Kidney tubule cell (primary cell): ENCODE measurements around the gene CDC42BPG.

ENCODE experiments used
- DNase-seq: peaks from one replicate; pipeline ENCODE4 v3.0.0-alpha.2; 2018; ENCODE audit warnings: low spot score

CDC42BPG gene

DNA sequence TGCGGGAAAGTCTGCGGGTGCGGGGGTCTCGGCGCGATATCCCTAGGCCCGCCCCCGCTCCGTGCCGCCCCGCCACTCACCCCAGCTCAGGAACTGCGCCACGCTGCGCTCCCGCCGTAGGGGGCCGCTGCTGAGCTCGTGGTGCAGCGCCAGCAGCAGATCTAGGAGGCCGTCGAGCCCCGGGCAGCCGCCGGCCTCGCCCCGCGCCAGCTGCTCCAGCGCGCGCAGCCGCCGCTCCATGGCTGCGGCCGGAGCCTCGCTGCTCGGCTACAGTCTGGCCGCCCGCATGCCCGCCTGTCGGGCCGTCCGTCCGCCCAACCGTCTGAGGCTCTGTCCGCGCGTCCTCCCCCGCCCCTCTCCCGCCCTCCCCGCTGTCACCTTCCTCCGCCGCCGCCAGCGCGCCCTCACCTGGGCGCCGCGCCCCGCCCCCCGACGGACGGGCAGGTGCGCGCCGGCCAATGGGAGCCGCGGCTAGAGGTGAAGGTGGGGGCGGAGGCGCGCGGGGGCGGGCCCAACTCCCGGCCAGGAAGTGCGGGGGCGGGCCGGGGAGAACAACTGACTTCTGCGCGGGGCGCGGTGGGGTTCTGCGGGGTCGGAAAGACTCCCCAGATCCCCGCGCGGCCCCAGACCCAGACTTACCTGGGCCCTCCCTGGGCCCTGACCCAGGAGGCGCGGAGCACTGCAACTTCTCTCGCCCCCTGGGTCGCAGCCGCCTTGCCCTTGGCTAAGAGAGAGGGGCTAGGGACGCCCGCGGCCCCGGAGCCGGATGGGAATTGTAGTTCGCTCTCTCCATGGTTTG, at the start of gene CDC42BPG:
Gene CDC42BPG, minus strand, starts transcription at position 324 of the 799 bp plus-strand sequence. Its CDS starts 84 bp downstream, at position 240.
- DNase-seq = peak; percentile 81

GRCh38 chr11:64893194-64894069, 49.0 kb upstream of the CDC42BPG start:
- DNase-seq = peak; percentile 78

GRCh38 chr11:64892838-64893193, 48.4 kb upstream of the CDC42BPG start:
- DNase-seq = no peak

GRCh38 chr11:64892411-64892831, 48.0 kb upstream of the CDC42BPG start:
- DNase-seq = no peak

DNA sequence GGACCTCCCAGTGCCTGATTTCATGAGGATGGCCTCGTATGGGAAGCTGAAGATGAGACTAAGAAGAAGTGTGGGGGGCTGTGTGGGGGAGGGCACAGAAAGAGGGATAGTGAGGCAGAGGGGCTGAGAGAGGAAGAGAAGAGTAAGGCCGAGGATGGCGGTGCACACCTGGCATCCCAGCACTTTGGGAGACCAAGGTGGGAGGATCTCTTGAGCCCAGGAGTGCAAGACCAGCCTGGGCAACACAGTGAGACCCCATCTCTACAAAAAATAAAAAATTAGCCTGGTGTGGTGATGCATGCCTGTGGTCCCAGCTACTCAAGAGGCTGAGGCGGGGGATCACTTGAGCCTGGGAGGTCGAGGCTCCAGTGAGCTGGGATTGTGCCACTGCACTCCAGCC, 47.4 kb upstream of the CDC42BPG start:
- DNase-seq = no peak

- DNase-seq = no peak
Measured at GRCh38 chr11:64891215-64891848, 46.9 kb upstream of the CDC42BPG start.

DNA sequence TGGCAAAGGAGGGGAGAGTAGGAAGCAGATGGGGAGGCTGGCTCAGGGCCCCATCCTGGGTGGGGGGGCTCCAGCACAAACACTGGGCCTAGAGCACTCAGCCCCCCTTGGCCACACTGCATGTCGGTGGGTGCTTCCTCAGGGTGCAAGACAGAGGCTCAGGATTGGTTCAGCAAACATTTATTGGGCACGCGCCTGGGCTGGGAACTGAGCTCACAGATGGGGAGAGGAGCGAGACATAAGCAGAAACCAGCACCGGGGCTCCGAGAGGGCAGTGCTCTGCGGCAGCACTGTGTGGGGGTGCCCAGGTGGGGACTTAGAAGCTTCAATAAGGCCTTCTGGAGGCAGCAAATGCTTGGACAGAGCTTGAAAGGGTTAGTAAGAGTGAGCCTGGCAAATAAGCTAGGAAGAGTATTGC, 46.1 kb upstream of the CDC42BPG start:
- no peak for DNase-seq

GRCh38 chr11:64888729-64889511, 44.5 kb upstream of the CDC42BPG start:
- DNase-seq = peak; percentile 66

DNA sequence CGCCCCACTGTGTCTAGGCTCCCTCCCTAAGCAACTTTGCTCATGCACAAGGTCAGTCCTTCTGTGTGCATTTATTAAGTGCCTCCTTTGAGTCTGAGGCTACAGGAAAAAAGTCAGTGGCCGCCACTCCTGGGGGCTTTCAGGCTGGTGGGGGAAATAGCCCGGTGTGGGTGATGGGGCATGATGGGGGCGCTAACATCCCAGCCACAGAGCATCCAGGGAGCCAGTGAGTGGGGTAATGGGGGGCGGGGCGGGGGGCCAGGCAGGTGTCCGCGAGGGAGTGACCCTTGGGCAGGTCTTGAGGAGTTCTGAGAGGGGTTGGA, 43.9 kb upstream of the CDC42BPG start:
- no peak for DNase-seq

GRCh38 chr11:64887757-64888405, 43.4 kb upstream of the CDC42BPG start:
- peak; percentile 79 for DNase-seq

GRCh38 chr11:64887234-64887756, 42.8 kb upstream of the CDC42BPG start:
- no peak for DNase-seq

- no peak for DNase-seq
Measured at GRCh38 chr11:64885367-64886286, 41.2 kb upstream of the CDC42BPG start.

DNA sequence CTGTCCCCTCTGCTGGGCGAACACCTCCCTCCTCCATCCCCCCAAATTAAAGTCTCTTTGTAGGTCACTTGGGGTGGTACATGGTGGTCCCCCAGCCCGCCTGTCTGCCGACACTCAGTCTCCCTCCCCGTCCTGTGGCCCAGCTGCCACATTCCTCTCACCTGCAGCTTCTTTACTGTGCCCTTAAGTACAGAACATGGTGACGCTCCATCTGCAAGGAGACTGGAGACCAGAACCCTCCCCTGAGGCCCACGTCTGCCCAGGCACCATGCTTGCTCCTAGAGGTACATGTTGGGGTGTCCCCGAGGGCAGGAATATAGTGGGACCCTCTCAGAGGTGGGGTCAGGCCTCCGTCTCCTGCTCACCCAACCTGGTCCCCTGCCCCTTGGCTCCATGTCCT, 39.6 kb upstream of the CDC42BPG start:
- DNase-seq = no peak

- no peak for DNase-seq
Measured at GRCh38 chr11:64883575-64883974, 39.1 kb upstream of the CDC42BPG start.

DNA sequence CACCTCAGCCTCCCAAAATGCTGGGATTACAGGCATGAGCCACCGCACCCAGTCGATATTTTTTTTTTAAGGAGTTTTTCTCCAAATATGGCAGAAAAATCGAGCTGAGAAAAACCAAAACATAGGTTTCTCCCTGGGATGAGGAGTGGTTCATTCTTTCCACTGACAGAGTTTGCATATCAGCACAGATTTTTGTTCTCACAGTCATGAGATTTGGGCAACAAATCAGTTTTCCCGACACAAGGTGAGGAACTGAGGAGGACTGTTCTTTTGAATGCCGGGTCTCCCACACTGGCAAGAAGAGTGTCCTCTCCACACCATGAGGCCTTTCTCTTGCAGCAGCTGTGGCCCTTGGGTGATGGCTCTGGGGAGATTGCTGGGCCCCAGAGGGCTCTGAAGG, 37.8 kb upstream of the CDC42BPG start:
- DNase-seq = no peak

GRCh38 chr11:64881476-64881875, 37.0 kb upstream of the CDC42BPG start:
- DNase-seq = no peak

DNA sequence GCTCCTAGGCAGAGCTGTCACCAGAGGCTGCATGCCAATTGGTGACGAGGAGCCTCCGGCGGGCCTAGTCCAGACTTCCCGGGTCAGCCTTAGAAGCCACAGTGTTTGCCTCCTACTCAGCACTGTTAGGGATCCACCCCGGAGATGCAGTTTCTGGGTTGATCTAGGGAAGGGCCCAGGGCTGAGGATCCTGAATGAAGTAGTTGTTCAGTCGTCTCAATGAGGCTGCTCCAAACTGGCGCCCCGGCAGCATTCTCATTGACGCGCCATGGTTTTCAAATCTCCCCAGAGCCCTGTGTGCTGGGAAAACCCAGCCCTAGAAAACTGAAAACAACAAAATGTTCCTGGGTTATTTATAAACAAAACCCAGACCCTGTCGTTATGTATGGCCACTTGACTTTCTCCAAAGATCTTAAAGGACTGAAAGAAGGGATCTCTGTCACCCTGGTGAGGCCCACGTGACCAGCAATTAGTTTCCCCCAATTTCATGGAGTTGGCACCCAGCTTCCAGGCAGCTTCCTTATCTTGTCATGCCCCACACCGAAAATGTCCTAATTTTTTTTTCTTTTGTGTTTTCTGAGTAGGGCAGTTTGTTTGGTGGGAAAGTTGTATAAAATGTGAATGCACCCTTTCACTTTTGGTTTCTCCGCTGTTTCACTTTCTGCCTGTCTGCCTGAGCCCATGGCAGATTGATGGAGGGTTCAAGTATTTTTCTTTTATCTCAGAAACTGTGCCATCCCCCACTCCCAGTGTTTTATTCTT, 36.0 kb upstream of the CDC42BPG start:
- DNase-seq = no peak

GRCh38 chr11:64879244-64879900, 34.9 kb upstream of the CDC42BPG start:
- no peak for DNase-seq
